SK-N-SH treated with all-trans-retinoic acid at 6 μM for 48 hours (cell line): ENCODE measurements around the gene PARD3.

Experiments used
- ATAC-seq: fragments of 200-7000 bp; cut with Tn5 transposase; 3 replicates; pipeline ENCODE4 v1.9.1; 2020; ENCODE audit warnings: mild to moderate bottlenecking, moderate library complexity
- ARNTL ChIP-seq: fragments of 450-650 bp; formaldehyde crosslinking; IDR thresholded peaks from 2 replicates; pipeline ENCODE4 v1.5.0; 2020; ENCODE audit warnings: low read depth, mild to moderate bottlenecking, moderate library complexity, borderline replicate concordance
- BACH2 ChIP-seq: fragments of 250-450 bp; sonication (Bioruptor Pico); IDR thresholded peaks from 2 replicates; pipeline ENCODE4 v1.9.0; 2021; ENCODE audit warnings: mild to moderate bottlenecking, borderline replicate concordance
- CSDC2 ChIP-seq: fragments of 250-450 bp; sonication (Bioruptor Pico); IDR thresholded peaks from 2 replicates; pipeline ENCODE4 v1.5.0; 2020; ENCODE audit warnings: mild to moderate bottlenecking, moderate library complexity
- ESRRG ChIP-seq: fragments of 250-450 bp; sonication (Bioruptor Pico); IDR thresholded peaks from 2 replicates; pipeline ENCODE4 v1.6.1; 2021; ENCODE audit warnings: mild to moderate bottlenecking
- GLIS3 ChIP-seq: fragments of 250-450 bp; sonication (Bioruptor Pico); IDR thresholded peaks from 2 replicates; pipeline ENCODE4 v1.5.0; 2020; ENCODE audit warnings: mild to moderate bottlenecking, moderate library complexity
- PPARA ChIP-seq: fragments of 250-450 bp; sonication (Bioruptor Pico); IDR thresholded peaks from 2 replicates; pipeline ENCODE4 v1.5.0; 2020; ENCODE audit warnings: mild to moderate bottlenecking, borderline replicate concordance
- RARB ChIP-seq: fragments of 250-450 bp; sonication (Bioruptor Pico); IDR thresholded peaks from 2 replicates; pipeline ENCODE4 v1.8.0; 2021; ENCODE audit warnings: mild to moderate bottlenecking, moderate library complexity
- SNAI2 ChIP-seq: fragments of 250-450 bp; sonication (Bioruptor Pico); IDR thresholded peaks from 2 replicates; pipeline ENCODE4 v1.5.0; 2020; ENCODE audit warnings: mild to moderate bottlenecking, moderate library complexity
- TCF4 ChIP-seq: fragments of 250-450 bp; sonication (Bioruptor Pico); IDR thresholded peaks from 2 replicates; pipeline ENCODE4 v1.8.0; 2021; ENCODE audit warnings: mild to moderate bottlenecking, moderate library complexity, borderline replicate concordance
- TOX ChIP-seq: fragments of 250-450 bp; sonication (Bioruptor Pico); IDR thresholded peaks from 2 replicates; pipeline ENCODE4 v1.8.0; 2021; ENCODE audit warnings: mild to moderate bottlenecking, moderate library complexity, borderline replicate concordance
- ZC3H10 ChIP-seq: fragments of 250-450 bp; sonication (Bioruptor Pico); IDR thresholded peaks from 2 replicates; pipeline ENCODE4 v1.5.1; 2021; ENCODE audit warnings: mild to moderate bottlenecking, moderate library complexity
- ZFP3 ChIP-seq: fragments of 250-450 bp; sonication (Bioruptor Pico); IDR thresholded peaks from 2 replicates; pipeline ENCODE4 v1.5.0; 2020; ENCODE audit warnings: mild to moderate bottlenecking, moderate library complexity
- ZNF565 ChIP-seq: fragments of 450-650 bp; formaldehyde crosslinking; conservative IDR thresholded peaks from 2 replicates; pipeline ENCODE4 v1.5.0; 2020; ENCODE audit warnings: low read depth, mild to moderate bottlenecking, moderate library complexity
- ZNF70 ChIP-seq: fragments of 450-650 bp; formaldehyde crosslinking; IDR thresholded peaks from 2 replicates; pipeline ENCODE4 v1.5.0; 2020; ENCODE audit warnings: mild to moderate bottlenecking, moderate library complexity
- ZNF8 ChIP-seq: fragments of 450-650 bp; formaldehyde crosslinking; IDR thresholded peaks from 2 replicates; pipeline ENCODE4 v1.5.0; 2020; ENCODE audit warnings: mild to moderate bottlenecking, moderate library complexity
- TF ChIP-seq, protein P1 (sequence below): fragments of 250-450 bp; sonication (Bioruptor Pico); IDR thresholded peaks from 2 replicates; pipeline ENCODE4 v1.8.0; 2021; ENCODE audit warnings: low read depth, mild to moderate bottlenecking, moderate library complexity, borderline replicate concordance
- TF ChIP-seq, protein P2 (sequence below): fragments of 250-450 bp; sonication (Bioruptor Pico); IDR thresholded peaks from 2 replicates; pipeline ENCODE4 v1.5.0; 2020; ENCODE audit warnings: mild to moderate bottlenecking, moderate library complexity
- TF ChIP-seq, protein P3 (sequence below): fragments of 250-450 bp; sonication (Bioruptor Pico); IDR thresholded peaks from 2 replicates; pipeline ENCODE4 v1.5.1; 2020; ENCODE audit warnings: low read depth, mild to moderate bottlenecking, moderate library complexity
- TF ChIP-seq, protein P4 (sequence below): fragments of 250-450 bp; sonication (Bioruptor Pico); IDR thresholded peaks from 2 replicates; pipeline ENCODE4 v1.5.1; 2021; ENCODE audit warnings: mild to moderate bottlenecking, moderate library complexity
- TF ChIP-seq, protein P5 (sequence below): fragments of 250-450 bp; sonication (Bioruptor Pico); IDR thresholded peaks from 2 replicates; pipeline ENCODE4 v1.8.0; 2020; ENCODE audit warnings: mild to moderate bottlenecking, moderate library complexity, borderline replicate concordance

Gene PARD3

DNA sequence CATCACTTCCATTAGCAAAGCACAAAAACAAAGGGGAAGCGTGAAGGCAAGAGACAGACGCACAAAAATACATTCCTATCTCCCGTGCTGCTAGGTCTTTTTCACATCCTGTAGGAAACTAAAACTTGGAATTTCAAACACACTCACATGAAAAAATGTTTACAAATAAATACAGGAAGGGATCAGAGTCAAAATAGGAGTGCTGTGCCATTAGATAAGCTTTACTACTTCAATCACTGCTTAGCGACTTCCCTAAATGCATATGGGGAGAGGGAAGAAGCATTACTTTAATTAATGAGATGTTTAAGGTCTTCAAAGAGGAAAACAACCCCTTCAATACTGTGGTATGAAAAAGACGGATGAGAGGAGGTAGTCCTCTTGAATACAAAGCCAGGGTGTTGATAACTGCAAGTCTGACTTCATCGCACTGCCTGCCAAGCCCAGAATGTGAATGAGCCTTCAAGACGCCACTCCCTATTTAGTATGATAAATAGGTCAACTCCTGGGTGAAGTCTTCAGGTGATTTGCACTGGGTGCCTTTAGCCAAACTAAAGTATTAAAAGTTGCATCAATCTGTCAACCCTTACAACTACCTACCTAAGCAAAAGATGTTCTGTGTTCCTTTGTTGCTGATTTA, 13.9 kb downstream of the PARD3 start:
- TF ChIP-seq ZNF70 (CRISPR knock-in tag): no peak
- no peak for TF ChIP-seq CSDC2
- TF ChIP-seq ZNF8 (CRISPR knock-in tag): no peak
- TF ChIP-seq, protein P1, sequence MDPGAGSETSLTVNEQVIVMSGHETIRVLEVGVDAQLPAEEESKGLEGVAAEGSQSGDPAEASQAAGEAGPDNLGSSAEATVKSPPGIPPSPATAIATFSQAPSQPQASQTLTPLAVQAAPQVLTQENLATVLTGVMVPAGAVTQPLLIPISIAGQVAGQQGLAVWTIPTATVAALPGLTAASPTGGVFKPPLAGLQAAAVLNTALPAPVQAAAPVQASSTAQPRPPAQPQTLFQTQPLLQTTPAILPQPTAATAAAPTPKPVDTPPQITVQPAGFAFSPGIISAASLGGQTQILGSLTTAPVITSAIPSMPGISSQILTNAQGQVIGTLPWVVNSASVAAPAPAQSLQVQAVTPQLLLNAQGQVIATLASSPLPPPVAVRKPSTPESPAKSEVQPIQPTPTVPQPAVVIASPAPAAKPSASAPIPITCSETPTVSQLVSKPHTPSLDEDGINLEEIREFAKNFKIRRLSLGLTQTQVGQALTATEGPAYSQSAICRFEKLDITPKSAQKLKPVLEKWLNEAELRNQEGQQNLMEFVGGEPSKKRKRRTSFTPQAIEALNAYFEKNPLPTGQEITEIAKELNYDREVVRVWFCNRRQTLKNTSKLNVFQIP (CRISPR knock-in tag): no peak
- TF ChIP-seq TCF4 (CRISPR knock-in tag): no peak
- no peak for TF ChIP-seq ARNTL (CRISPR knock-in tag)
- TF ChIP-seq, protein P2, sequence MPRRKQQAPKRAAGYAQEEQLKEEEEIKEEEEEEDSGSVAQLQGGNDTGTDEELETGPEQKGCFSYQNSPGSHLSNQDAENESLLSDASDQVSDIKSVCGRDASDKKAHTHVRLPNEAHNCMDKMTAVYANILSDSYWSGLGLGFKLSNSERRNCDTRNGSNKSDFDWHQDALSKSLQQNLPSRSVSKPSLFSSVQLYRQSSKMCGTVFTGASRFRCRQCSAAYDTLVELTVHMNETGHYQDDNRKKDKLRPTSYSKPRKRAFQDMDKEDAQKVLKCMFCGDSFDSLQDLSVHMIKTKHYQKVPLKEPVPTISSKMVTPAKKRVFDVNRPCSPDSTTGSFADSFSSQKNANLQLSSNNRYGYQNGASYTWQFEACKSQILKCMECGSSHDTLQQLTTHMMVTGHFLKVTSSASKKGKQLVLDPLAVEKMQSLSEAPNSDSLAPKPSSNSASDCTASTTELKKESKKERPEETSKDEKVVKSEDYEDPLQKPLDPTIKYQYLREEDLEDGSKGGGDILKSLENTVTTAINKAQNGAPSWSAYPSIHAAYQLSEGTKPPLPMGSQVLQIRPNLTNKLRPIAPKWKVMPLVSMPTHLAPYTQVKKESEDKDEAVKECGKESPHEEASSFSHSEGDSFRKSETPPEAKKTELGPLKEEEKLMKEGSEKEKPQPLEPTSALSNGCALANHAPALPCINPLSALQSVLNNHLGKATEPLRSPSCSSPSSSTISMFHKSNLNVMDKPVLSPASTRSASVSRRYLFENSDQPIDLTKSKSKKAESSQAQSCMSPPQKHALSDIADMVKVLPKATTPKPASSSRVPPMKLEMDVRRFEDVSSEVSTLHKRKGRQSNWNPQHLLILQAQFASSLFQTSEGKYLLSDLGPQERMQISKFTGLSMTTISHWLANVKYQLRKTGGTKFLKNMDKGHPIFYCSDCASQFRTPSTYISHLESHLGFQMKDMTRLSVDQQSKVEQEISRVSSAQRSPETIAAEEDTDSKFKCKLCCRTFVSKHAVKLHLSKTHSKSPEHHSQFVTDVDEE: no peak
- no peak for TF ChIP-seq BACH2 (CRISPR knock-in tag)
- no peak for TF ChIP-seq GLIS3 (CRISPR knock-in tag)
- TF ChIP-seq ZC3H10 (CRISPR knock-in tag): no peak
- no peak for TF ChIP-seq SNAI2 (CRISPR knock-in tag)
- TF ChIP-seq RARB (CRISPR knock-in tag): no peak
- TF ChIP-seq, protein P3, sequence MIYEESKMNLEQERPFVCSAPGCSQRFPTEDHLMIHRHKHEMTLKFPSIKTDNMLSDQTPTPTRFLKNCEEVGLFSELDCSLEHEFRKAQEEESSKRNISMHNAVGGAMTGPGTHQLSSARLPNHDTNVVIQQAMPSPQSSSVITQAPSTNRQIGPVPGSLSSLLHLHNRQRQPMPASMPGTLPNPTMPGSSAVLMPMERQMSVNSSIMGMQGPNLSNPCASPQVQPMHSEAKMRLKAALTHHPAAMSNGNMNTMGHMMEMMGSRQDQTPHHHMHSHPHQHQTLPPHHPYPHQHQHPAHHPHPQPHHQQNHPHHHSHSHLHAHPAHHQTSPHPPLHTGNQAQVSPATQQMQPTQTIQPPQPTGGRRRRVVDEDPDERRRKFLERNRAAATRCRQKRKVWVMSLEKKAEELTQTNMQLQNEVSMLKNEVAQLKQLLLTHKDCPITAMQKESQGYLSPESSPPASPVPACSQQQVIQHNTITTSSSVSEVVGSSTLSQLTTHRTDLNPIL (CRISPR knock-in tag): no peak
- TF ChIP-seq TOX (CRISPR knock-in tag): no peak
- no peak for TF ChIP-seq ZFP3 (CRISPR knock-in tag)
- TF ChIP-seq, protein P4, sequence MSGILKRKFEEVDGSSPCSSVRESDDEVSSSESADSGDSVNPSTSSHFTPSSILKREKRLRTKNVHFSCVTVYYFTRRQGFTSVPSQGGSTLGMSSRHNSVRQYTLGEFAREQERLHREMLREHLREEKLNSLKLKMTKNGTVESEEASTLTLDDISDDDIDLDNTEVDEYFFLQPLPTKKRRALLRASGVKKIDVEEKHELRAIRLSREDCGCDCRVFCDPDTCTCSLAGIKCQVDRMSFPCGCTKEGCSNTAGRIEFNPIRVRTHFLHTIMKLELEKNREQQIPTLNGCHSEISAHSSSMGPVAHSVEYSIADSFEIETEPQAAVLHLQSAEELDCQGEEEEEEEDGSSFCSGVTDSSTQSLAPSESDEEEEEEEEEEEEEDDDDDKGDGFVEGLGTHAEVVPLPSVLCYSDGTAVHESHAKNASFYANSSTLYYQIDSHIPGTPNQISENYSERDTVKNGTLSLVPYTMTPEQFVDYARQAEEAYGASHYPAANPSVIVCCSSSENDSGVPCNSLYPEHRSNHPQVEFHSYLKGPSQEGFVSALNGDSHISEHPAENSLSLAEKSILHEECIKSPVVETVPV (CRISPR knock-in tag): no peak
- TF ChIP-seq, protein P5, sequence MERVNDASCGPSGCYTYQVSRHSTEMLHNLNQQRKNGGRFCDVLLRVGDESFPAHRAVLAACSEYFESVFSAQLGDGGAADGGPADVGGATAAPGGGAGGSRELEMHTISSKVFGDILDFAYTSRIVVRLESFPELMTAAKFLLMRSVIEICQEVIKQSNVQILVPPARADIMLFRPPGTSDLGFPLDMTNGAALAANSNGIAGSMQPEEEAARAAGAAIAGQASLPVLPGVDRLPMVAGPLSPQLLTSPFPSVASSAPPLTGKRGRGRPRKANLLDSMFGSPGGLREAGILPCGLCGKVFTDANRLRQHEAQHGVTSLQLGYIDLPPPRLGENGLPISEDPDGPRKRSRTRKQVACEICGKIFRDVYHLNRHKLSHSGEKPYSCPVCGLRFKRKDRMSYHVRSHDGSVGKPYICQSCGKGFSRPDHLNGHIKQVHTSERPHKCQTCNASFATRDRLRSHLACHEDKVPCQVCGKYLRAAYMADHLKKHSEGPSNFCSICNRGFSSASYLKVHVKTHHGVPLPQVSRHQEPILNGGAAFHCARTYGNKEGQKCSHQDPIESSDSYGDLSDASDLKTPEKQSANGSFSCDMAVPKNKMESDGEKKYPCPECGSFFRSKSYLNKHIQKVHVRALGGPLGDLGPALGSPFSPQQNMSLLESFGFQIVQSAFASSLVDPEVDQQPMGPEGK (CRISPR knock-in tag): no peak
- TF ChIP-seq ESRRG: no peak
- no peak for TF ChIP-seq ZNF565 (CRISPR knock-in tag)

DNA sequence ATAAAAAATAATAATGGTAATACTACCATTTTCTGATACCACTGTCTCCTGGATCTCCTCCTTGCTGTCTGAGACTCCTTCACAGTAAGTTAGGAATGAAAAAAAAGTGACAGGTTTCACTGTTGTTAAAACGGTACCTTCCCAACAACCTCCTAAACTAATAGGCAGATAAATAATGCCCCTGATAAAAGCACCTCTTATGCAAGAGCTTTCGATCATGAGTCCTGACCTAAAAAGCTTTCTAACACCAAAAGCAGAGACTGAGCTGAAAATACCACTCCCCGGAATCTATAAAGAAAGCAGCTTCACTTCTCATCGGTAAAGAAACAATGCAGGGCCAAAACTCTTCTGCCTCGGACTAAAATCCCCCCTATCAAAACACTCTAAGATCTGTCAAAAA, 14.5 kb downstream of the PARD3 start:
- no peak for ATAC-seq
- TF ChIP-seq, protein P5 (CRISPR knock-in tag): no peak
- TF ChIP-seq ZNF565 (CRISPR knock-in tag) (no peak), GLIS3 (CRISPR knock-in tag) (no peak), ZNF8 (CRISPR knock-in tag) (no peak), SNAI2 (CRISPR knock-in tag) (no peak), ZNF70 (CRISPR knock-in tag) (no peak), BACH2 (CRISPR knock-in tag) (no peak), PPARA (CRISPR knock-in tag) (no peak)
- TF ChIP-seq, protein P2: no peak
- TF ChIP-seq, protein P1 (CRISPR knock-in tag): no peak

More for the DNA sequence above, 13.9 kb downstream of the PARD3 start:
- no peak for ATAC-seq
